NCI-H2196 (cell line): ENCODE data around the gene TIMM17A.
A peak's percentile ranks its signal among the peaks of the same experiment; 100 is the strongest.

Experiments
- DNase-seq: peaks from one replicate; lab custom pipeline; 2025; ENCODE audit not compliant: unreplicated experiment; lab: John Stamatoyannopoulos, UW

The TIMM17A gene

DNA sequence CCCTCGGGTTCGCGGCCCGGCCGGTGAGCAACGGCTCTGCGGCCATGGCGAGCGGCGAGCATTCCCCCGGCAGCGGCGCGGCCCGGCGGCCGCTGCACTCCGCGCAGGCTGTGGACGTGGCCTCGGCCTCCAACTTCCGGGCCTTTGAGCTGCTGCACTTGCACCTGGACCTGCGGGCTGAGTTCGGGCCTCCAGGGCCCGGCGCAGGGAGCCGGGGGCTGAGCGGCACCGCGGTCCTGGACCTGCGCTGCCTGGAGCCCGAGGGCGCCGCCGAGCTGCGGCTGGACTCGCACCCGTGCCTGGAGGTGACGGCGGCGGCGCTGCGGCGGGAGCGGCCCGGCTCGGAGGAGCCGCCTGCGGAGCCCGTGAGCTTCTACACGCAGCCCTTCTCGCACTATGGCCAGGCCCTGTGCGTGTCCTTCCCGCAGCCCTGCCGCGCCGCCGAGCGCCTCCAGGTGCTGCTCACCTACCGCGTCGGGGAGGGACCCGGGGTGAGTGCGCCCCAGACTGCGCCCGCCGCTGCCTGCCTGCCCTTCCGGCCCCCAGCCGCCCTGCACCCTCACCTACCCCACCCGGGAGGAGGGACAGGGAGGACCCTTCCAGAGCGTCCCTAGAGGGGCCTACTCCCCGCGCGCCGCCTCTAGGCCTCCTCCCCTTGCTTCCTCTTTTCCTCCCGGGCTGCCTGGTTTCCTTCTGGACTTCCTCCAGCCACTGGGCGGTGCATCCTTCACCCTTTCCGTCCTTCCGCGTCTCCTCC is 27.5 kb downstream of the TIMM17A start, which contains the start of gene RNPEP:
RNPEP (plus strand) TSS at position 26 of the 757 bp plus-strand sequence; CDS start at position 45, 19 bp downstream.
- peak; percentile 67 for DNase-seq

DNA sequence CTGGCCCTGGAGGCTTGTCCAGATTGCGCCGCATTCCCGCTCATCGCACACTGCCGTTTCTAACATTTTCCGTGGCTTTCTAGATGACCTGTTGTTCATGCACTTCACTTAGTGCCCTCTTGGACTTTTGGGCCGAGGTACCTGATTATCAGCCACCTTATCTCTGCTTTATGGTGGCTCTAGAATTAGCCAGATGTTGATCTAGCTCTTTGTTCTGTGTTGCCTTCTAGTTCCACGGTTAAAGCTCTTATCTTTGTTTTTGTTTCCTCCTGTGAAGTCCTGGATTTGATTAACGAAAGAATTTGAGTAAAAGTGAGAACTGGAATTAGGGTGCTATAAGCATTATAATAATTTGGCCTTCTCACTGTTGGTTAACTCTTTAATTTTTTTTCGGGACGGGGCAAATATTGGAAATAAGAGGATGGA is 28.1 kb downstream of the TIMM17A start:
- no peak for DNase-seq

GRCh38 chr1:201984446-201984845 is 29.1 kb downstream of the TIMM17A start:
- no peak for DNase-seq

GRCh38 chr1:201985355-201985754 is 30.1 kb downstream of the TIMM17A start:
- DNase-seq, result no peak

DNA sequence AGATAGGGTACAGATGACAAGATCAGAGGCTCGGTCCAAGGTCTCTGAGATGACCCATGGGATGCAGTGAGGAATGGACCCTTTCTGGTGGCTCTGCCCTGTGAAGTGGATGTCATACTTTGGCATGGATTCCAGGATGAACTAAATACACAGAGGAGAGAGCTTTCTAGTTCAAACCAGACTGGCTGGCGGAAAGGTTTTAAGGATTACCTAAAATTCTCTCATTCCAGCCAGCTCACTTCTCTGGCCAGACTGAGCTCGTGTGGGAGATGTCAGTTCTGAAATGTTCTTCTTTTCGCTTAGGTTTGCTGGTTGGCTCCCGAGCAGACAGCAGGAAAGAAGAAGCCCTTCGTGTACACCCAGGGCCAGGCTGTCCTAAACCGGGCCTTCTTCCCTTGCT is 33.3 kb downstream of the TIMM17A start:
- DNase-seq, result no peak

DNA sequence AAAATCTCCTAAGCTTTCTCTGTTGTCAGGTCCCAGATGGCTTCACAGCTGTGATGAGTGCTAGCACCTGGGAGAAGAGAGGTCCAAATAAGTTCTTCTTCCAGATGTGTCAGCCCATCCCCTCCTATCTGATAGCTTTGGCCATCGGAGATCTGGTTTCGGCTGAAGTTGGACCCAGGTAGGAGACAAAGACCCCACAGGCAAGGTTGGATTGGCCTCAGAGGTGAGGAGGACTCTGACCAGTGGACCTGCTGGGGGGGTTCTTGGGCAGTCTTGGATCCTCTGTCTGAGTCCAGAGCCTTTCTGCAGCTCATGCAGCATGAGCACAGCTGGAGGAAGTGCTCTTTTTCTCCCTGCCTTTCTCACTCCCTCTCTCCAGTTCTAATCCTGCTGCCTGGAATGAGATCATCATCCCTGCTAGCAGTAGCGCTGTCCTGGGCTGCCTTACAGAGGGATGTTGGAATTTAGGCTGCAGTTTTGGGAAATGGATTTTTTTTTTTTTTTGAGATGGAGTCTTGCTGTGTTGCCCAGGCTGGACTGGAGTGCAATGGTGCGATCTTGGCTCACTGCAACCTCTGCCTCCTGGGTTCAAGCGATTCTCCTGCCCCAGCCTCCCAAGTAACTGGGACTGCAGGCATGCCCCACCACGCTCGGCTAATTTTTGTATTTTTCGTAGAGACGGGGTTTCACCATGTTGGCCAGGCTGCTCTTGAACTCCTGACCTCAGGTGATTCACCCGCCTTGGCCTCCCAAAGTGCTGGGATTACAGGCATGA is 34.2 kb downstream of the TIMM17A start:
- DNase-seq, result no peak

DNA sequence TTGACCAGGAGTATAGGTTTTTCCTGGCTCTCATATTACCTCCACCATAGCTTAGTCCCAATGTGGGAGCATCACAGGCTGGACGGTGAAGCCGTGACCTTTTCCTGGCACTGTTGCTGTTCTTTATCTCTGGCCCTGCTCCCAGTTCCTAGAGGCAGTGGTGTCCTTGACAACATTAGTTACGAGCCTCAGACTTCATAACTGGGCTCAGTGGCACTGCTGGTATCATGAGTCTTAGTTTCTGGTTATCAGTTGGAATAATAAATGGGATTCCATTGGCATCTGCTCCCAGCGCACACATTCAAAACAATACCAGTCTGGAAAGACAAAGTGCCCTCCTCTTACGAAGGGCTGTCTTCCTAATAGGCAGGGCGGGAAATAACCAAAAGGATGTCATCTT is 35.1 kb downstream of the TIMM17A start:
- no peak for DNase-seq

DNA sequence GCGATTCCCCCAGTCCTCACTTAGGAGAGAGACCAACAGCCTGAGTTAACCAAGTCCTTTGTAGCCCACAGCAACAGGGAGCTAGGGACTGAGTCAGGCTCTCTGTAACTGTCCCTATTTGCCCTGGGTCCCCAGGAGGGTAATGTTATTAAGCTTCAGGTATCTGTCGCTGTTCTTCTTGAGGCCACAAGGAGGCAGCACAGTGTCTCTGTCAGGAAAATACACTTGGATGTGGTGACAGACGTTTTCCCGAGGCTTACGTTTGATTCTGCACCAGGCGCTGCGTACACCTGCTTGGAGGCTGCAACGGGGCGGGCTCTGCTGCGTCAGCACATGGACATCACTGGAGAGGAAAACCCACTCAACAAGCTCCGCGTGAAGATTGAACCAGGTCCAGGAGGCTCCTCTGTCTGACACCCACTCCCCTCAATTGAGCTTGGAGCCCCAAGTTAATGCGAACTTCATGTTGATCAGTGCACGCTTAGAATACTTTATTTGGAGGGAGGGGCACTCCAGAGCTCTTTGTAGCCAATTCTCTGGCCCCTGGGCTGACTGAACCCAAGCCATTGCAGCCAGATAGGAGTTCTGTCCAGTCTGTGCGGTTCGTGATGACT is 44.4 kb downstream of the TIMM17A start:
- peak; percentile 80 for DNase-seq

DNA sequence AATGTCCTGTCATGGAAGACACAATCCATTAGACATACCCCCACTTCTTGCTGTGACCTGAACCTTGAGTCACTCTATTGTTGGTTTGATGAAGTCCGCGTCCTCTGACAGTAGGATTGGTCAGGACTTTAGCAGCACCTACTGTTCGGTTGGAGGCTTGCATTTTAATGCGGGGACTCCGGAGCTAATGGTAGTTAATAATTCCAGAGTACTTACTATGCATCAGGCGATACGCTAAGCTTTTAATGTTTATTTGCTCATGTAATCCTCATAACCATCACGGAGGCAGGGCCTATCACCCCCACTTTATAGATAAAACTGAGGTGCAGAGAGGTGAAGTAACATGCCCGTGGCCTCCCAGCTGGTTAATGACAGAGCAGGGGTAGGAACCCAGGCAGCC is 47.2 kb downstream of the TIMM17A start:
- DNase-seq, result no peak

DNA sequence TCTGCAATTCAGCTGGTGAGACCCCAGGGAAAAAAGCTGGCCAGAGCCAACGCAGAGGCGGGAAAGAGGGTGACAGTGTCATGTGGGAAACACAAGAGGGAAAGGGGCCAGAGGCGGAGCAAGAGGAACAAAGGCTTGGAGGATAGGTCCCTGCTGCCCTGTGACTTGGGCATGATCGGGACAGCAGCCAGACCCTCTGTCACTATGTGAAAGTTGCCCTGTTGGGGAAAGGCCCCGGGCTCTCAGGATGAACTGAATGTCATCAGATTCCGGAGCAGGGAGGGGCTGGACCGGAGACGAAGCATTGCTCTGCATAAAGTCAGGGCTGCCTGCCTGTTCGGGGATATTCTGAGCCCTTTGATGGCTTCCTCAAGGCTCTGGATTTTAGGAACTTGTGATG is 49.4 kb downstream of the TIMM17A start:
- no peak for DNase-seq

DNA sequence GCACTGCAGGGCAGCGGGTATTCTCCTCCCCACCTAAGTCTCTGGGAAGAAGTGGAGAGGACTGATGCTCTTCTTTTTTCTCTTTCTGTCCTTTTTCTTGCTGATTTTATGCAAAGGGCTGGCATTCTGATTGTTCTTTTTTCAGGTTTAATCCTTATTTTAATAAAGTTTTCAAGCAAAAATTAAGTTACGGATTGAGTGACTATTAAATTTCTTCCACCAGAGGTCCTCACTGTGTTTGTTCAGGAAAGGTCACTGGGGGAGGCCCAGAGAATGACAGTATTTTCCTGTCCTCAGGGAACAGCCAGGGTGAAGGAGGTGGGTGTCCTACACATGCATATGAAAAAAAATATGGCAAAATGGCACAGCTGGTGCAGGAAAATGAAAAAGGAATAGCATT is 50.7 kb downstream of the TIMM17A start:
- DNase-seq, result peak; percentile 14

DNA sequence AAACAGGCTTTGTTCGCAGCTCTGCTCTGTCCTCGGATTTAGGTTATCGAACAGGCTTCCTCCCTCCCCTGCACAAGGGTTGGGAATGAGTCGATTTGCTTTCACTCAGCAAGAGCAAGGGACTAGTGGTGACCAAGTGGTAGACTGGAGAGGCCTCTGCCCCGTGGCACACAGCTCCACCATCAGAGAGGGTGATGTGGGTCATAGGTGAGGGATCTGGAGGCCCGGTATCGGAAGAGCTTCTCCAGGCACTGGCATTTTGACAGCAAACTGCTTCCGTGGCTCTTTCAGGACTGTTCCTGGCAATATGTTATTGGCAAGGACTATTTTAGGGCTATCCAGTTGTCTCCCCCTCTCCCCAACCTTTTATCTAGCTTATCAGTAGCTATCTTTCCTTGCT is 52.0 kb downstream of the TIMM17A start:
- no peak for DNase-seq

DNA sequence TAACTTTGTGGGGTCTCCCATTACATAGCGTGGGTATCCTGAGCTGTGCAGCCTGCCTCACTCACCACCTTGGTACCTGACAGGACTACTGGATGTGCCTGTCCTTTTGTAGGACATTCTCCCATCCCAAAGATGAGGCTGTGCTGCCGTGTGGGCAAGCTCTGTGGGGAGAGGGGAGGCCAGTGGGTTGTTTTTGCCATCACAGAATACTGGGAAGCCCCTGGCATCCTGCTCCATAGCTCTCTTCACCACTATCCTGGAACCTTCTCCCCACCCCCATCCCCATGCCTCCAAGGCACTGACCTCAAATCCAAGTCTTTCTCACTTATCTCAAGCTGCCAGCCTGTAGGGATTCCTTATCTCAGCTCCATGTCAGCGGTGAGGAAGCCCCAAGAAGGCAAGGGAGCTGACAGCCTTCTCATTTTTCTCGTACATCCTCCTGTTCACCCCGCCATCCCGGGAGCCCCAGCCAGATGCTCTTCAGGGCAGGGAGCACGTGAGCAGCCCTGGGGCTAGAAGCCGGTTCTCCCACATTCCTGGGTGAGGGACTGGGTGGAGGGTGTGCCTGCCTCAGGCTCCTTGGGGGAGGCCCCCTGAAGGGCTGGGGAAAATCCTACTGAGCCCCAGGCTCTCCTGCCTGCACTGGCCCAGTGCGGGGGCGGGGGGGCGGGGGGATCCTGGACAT is 52.6 kb downstream of the TIMM17A start:
- DNase-seq, result peak; percentile 57

DNA sequence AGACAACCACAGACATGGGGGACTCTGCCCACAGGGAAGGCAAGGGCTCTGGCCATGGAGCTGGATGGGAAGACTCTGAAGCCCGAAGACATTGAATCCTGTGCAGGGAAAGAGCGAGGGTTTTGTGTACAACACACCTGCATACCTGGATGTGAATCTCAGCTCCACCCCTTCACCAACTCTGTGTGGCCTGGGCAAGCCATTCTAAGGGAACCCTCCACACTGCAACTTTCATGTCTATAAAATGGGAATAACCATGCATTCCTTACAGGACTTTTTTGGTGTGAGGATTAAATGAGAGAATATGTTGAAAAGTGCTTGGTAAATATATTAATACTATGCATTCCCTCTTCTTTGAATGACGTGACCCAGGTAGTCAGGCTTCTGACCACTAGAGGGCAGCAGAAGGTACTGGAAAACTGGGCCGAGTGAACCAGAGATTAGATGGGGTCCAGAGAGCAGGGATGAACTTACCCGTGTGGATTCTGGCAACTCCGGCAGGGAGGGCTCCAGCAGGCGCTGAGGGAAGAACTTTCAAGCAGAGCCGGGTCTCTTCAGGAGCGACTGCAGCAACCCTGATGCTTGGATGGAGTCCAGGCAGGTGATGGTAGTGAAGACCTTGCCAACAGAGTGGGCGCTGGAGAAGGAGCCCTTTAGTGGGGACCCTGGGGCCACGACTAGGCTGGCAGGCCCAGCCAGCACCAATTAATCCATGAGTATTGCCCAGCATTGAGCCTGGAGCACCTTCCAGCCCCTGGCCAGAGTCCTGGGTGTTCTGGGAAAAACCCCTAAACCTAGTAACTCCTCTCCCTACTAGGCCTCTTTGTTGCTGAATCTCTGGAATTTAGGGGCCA is 54.2 kb downstream of the TIMM17A start:
- DNase-seq, result peak; percentile 92

DNA sequence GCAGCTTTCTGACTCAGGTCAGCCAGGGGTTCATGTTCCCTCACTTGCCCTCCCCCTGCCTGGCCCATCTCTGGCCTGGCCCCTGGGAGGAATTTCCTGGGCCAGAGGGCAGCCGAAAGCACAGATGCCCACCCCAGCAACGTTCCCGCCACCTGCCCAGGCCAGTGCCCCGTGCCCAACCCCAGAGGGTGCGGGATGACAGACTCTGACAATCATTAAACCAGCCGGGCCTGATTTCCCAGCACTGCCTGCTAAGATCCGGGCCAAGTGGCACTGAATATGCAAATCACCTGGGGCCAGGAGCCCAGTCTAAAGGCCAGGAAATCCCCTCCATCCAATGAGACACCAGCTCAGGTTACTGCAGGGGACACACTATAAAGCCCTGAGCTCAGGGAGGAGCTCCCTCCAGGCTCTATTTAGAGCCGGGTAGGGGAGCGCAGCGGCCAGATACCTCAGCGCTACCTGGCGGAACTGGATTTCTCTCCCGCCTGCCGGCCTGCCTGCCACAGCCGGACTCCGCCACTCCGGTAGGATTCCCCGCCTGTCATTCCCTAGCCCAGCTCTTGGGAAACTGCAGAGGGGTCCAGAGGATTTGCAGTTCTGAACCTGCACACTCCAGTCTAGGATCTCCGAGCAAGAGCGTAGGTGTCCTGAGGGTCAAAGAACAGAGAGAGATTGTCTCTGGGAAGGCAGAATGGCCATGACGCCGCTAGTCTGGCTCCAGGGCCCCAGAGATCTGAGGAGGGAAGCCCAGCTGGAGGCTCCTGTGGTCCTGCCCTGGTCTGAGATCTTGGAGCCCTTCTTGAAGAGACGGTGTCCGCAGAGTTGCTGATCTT is 55.1 kb downstream of the TIMM17A start, which contains the start of gene ELF3:
ELF3 (plus strand) TSS at position 408 of the 836 bp plus-strand sequence. CDS start 550 bp downstream, outside the sequence.
- DNase-seq, result peak; percentile 96

DNA sequence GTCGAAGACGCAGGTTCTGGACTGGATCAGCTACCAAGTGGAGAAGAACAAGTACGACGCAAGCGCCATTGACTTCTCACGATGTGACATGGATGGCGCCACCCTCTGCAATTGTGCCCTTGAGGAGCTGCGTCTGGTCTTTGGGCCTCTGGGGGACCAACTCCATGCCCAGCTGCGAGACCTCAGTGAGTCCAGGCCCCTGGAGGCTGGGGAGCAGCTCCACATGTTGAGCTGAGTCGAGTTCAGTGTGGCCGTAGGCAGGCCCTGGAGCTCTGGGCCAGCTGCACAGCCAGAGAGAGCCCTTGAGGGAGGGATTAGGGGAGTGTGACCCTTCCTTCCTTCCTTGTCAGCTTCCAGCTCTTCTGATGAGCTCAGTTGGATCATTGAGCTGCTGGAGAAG is 56.7 kb downstream of the TIMM17A start:
- DNase-seq, result no peak

- DNase-seq, result no peak
These were observed 57.5 kb downstream of the TIMM17A start for GRCh38 chr1:202012544-202013478.

DNA sequence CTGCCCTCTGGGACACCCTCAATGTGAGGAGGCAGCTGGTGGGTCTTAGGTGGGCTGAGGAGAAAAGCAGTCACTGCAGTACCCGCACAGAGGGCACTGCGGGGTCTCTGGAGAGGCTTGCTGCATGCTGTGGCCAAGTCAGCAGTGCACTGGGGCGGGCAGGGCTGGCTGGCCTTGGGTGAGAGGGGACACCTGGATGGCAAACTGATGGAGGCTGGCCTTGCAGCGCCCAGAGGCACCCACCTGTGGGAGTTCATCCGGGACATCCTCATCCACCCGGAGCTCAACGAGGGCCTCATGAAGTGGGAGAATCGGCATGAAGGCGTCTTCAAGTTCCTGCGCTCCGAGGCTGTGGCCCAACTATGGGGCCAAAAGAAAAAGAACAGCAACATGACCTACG is 58.3 kb downstream of the TIMM17A start:
- no peak for DNase-seq
